ENCODE results near the gene LRP1B.

Gene LRP1B

GRCh38 chr2:141942006-141942789, 188.6 kb downstream of the LRP1B start:
- no peak for DNase-seq

DNA sequence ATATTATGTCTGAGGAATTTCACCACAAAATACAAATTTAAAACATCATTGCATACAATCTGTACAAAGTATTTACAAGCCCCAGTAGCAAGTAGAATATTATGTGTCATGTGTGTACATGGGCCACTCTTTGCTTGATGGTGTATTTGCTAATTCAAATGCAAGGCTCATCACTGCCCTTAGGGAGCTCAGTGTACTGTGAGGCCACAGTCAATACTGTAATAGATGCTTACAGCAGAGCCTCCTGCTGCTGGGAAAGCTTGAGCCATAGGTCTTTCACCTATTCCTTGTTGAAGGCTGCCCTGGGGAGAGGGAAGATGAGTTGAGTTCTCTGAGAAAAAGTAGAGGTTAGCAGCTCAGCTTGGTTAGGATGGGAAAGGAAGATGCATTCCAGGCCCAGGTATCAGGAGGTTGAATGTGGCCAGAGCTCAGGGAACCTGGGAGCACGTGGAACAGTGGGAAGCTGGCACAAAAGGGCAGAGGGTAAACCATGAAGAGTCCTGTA, 189.6 kb downstream of the LRP1B start:
- no peak for DNase-seq

DNA sequence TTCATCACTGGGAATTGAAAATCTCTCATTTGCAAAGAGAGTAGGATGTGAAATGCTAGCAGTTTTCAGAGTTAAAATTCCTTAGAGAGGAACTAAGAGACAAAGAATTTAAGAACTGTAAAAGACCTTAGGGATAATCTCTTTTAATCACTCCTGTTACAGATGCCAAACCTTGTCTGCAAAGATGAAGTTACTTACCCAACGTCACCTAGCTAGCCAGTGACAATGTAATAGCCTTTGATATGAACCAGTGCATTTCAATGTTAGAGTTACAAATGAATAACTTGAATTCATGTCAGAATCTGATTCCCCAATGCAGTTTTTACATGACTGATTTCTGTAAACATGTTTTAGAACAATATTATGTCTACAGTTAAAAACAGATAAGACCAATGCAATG, 190.1 kb downstream of the LRP1B start:
- no peak for DNase-seq

DNA sequence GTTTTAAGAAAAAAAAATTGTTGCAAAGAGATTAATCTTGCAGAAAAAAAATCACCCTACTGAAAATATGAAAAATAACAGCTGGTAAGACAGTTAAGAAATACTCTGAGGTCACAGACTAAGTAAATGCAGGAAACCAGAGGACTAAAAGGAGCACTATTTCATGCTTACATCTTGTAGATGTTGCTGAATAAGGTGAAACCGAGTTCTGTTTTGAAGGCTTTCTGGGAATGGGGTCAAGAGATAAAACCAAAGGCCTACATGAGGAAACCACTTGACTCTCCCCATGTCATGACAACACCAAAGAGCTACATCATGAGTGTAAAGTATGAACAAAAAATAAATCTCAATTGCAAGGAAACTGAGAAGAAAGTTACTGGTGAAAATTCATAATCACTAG, 197.6 kb downstream of the LRP1B start:
- DNase-seq = no peak

GRCh38 chr2:141932261-141932660, 198.6 kb downstream of the LRP1B start:
- DNase-seq = no peak

DNA sequence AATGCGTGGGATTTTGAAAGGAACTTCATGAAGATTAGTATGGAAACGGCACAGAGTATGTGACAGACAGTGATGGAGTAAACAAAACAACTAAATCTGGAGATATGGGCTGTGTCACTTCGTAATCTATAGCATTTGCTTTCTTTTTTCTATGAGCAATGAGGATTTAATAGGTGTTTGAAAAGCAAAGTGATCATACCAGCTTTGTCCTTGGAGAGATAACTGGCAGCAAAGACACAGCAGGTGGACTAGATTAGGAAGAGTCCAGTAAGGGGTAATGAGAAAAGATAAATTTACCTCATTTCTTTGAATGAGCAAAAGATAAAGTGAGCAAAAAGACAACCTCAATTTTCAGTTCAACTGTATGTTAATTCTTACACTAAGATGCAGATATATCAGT, 199.0 kb downstream of the LRP1B start:
- no peak for DNase-seq

GRCh38 chr2:141930803-141931202, 200.0 kb downstream of the LRP1B start:
- no peak for DNase-seq

- DNase-seq = no peak
Measured at GRCh38 chr2:141929331-141930252, 201.2 kb downstream of the LRP1B start.

- no peak for DNase-seq
Measured at GRCh38 chr2:141928476-141928875, 202.3 kb downstream of the LRP1B start.

GRCh38 chr2:141927536-141927935, 203.3 kb downstream of the LRP1B start:
- no peak for DNase-seq

DNA sequence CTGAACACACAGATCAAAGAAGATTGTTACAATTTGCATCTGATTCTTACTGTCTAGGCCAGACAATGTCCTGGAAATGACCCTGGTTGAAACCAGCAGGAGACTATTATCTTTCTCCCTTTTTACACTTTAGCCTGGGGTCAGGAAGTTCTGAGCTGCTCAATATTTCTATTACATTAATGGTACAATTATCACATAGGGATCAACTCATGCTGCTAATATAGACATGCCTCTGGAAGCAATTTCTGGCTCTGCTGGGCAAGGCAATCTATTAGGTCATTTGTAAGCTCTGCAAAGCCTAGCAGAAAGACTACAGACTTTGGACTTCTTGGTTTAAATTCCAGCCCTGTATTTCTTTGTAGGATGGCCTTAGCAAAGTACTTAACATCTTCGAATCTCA, 205.3 kb downstream of the LRP1B start:
- no peak for DNase-seq

DNA sequence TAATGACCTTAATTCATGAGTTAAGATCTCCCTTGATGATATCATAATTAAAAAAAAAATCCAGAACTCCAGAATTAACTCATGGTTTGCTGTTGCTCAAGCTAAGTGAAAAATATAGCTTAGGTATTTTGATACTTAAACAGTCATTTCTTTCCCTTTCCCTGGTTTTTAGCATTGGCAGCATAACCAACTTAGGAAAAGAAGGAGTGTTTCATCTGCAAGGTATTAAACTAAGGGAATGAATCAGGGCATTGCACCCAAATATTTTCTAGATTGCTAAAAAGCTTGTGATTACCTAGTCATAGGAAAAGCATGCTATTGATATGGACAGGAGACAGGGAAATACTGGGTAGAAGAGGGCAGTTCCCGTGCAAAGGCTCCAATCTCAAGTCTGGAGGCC, 207.2 kb downstream of the LRP1B start:
- DNase-seq = no peak

DNA sequence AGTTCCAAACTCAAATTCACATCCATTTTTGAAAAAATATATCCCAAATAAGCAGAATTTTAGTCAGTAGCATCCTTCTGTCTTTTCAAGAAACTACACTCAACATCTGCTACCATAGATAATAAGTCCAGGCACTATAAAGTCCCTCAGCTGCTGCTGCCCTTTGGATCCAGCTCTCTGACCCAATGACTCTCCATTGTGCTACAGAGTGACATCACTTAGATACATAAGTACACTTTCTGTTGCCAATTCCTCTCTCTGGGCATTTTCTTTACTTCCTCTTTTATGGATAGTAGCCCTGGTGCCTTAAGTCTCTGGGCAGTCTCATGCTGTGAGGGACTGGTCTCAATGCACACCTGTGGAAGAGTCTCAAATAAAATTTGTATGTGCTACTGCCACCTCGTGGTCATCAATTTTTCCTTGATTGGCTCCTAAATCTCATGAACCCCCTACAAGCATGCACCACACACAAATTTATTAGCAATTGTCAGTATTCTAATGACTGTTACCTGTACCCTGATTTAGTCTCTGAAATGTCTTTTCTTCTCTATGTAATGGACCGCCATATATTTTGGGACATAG, 219.2 kb downstream of the LRP1B start:
- no peak for DNase-seq

GRCh38 chr2:141906678-141907077, 224.1 kb downstream of the LRP1B start:
- DNase-seq = no peak

GRCh38 chr2:141900826-141901225, 230.0 kb downstream of the LRP1B start:
- DNase-seq = no peak

GRCh38 chr2:141899740-141900139, 231.1 kb downstream of the LRP1B start:
- DNase-seq = no peak

- DNase-seq = no peak
Measured at GRCh38 chr2:141889788-141890187, 241.0 kb downstream of the LRP1B start.

GRCh38 chr2:141888987-141889555, 241.7 kb downstream of the LRP1B start:
- DNase-seq = no peak

- no peak for DNase-seq
Measured at GRCh38 chr2:141887363-141887762, 243.5 kb downstream of the LRP1B start.

DNA sequence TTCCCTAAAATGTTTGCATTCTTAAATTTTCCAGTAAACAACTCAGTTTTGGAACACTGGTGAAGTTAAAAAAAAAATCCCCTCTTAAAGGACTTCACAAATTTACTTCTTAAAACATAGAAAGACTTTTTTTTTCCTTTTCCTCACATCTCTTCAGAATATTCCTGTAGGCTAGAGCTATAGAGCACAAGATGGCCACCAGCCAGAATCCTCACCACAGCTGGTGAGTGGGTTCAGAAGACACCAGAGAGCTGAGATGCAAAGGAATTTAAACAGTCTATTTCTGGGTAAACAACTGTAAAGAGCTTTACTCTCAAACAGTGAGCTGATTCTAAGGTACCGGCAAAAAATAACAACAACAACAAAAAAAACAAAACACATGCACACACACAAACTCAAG, 252.8 kb downstream of the LRP1B start:
- no peak for DNase-seq

GRCh38 chr2:141871913-141872634, 258.7 kb downstream of the LRP1B start:
- no peak for DNase-seq

- no peak for DNase-seq
Measured at GRCh38 chr2:141869572-141869971, 261.2 kb downstream of the LRP1B start.

Data from left hindlimb (tissue), 1 donor.